Activated CD8-positive, alpha-beta T cell treated with anti-CD3 and anti-CD28 coated beads, Interleukin-2, amount 10 ng/mL, durations not matched to agents 7 days and 5 days (primary cell): ENCODE results near the gene DNAJC11. TPM values are rescaled to one million over a fixed set of nuclear protein-coding genes. Genes with fewer than 3 reads are reported as not detected.
"Not testable (repeated sequence)": the region's sequence is repeated elsewhere in the genome, so short reads cannot be mapped to it uniquely, and the experiment has no call there.

Source experiments
- ATAC-seq: fragments of 150-1000 bp; cut with Tn5 transposase; one replicate; pipeline ENCODE4 v1.10.0; 2021; ENCODE audit warnings: moderate library complexity
- CTCF ChIA-PET: fragments of 350-600 bp; sonication (Branson Sonifier 250); formaldehyde crosslinking; loops from one replicate; lab custom pipeline; 2021; ENCODE audit warnings: antibody characterized with exemption; lab: Charles Lee
- POLR2A ChIA-PET: fragments of 350-600 bp; sonication (Branson Sonifier 250); formaldehyde crosslinking; loops from one replicate; lab custom pipeline; 2021; ENCODE audit warnings: antibody characterized with exemption; lab: Charles Lee
- DNase-seq: peaks from one replicate; pipeline ENCODE4 v3.0.0-alpha.2; 2020
- H3K27ac Mint-ChIP-seq: one replicate; pipeline ENCODE4 v1.8.0; 2021; ENCODE audit warnings: mild to moderate bottlenecking, mixed read lengths
- H3K27me3 Mint-ChIP-seq: one replicate; pipeline ENCODE4 v1.8.0; 2021; ENCODE audit warnings: low read depth, mixed read lengths
- H3K36me3 Mint-ChIP-seq: one replicate; pipeline ENCODE4 v1.8.0; 2021; ENCODE audit warnings: low read depth, mixed read lengths
- H3K4me1 Mint-ChIP-seq: one replicate; pipeline ENCODE4 v1.8.0; 2021; ENCODE audit warnings: low read depth, mixed read lengths
- H3K4me3 Mint-ChIP-seq: one replicate; pipeline ENCODE4 v1.8.0; 2021; ENCODE audit warnings: mild to moderate bottlenecking, mixed read lengths
- H3K9me3 Mint-ChIP-seq: one replicate; pipeline ENCODE4 v1.8.0; 2022; ENCODE audit warnings: mixed read lengths; ENCODE audit not compliant: insufficient read depth
- total RNA-seq, 2 experiments: library from RNA; stranded (reverse); gene quantifications; one replicate each; pipeline ENCODE4 v1.2.3, GENCODE V29; 2021

DNAJC11 gene
- total RNA-seq, 2 experiments from 2014 or later, result 47.2 to 48.8 TPM

DNA sequence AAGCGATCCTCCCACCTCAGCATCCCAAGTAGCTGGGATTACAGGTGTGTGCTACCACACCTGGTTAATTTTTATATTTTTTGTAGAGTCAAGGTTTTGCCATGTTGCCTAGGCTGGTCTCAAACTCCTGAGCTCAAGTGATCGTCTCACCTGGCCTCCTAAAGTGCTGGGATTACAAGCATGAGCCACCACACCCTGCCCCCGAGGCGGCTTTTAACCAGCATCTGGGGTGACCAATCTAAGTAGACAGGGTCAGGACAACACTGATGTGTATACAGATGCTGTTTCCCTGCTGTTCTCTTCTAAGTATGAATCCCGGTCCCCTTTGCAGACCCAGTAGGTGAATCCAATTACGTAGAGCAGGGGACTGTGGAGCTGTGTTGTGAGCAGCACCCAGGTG, 53.1 kb downstream of the DNAJC11 start:
- ChIA-PET CTCF (interaction anchor here (1.1 to 4.8 kb wide), 3 partner anchors 94 to 160 kb away, joined by 4 to 60 read pairs (median 4); partner anchors contain the start of genes NOL9 and PLEKHG5), POLR2A (no interaction called here)
- H3K36me3 Mint-ChIP-seq, result peaks cover 20% of the 10 kb centered on the region
- H3K9me3 Mint-ChIP-seq, result no peaks in the 10 kb centered on the region
- no peaks in the 10 kb centered on the region for H3K27me3 Mint-ChIP-seq
- H3K4me1 Mint-ChIP-seq, result no peaks in the 10 kb centered on the region
- no peak overlapping the region for H3K27ac Mint-ChIP-seq
- ATAC-seq (no peak), DNase-seq (no peak)
- no peak overlapping the region for H3K4me3 Mint-ChIP-seq

DNA sequence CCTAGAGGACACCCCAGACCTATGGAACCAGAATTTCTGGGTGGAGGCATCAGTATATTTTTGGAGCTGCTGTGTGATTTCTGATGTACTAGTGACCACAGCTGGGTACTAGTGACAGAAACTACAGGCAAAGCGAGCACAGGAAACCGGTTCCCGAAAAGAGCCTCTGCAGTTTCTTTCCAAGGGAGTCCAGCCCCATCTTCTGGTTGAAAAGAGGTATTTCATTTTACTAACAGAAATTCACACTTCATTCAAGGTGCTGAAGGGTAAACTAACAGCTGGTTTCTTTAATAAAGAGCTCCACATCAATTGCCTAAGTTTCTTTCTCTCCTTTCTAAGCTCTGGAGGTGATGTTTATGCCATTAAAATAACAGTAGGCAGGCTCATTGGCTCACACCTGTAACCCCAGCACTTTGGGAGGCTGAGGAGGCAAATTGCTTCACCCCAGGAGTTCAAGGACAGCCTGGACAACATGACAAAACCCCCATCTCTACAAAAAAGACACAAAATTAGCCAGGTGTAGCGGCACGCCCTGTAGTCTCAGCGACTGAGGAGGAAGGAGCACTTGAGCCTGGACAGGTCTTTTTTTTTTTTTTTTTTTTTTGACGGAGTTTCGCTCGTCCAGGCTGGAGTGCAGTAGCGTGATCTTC, 55.0 kb downstream of the DNAJC11 start:
- ATAC-seq, result peak; percentile 44
- ChIA-PET POLR2A (no interaction called here), CTCF (interaction anchor here (0.6 to 4.8 kb wide), 25 partner anchors 9 to 299 kb away, joined by 3 to 60 read pairs (median 4); partner anchors contain the start of genes NOL9 and PLEKHG5)
- DNase-seq, result peak; percentile 44
- H3K27ac Mint-ChIP-seq, result no peak overlapping the region
- no peaks in the 10 kb centered on the region for H3K27me3 Mint-ChIP-seq
- no peaks in the 10 kb centered on the region for H3K4me1 Mint-ChIP-seq
- peaks cover 20% of the 10 kb centered on the region for H3K36me3 Mint-ChIP-seq
- no peaks in the 10 kb centered on the region for H3K9me3 Mint-ChIP-seq
- H3K4me3 Mint-ChIP-seq, result no peak overlapping the region

DNA sequence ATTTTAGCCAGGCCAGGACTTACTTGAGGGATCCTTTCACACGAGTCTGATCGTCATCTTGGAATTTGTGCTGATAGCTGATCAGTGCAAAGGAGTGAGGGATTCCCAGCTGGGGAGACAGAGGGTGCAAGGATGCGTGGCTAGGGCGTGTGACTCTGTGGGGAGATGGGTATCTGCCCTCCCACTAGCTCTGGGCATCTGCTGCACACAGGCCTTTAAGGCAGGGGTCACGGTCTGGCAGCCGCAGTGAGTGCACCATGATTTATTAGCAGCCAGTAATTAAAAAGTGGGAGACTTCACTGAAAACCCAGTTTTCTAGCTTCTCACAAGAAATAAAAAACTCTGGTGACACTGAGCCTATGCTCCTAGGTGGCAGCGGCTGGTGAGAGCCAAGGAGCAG, 56.6 kb downstream of the DNAJC11 start:
- H3K27ac Mint-ChIP-seq, result no peak overlapping the region
- ChIA-PET CTCF (interaction anchor here (1.4 to 4.8 kb wide), 3 partner anchors 10 to 156 kb away, joined by 4 to 60 read pairs (median 19); partner anchors contain the start of gene PLEKHG5), POLR2A (interaction anchor here (1.2 kb wide), 1 partner anchor 42 kb away, joined by 3 read pairs; no protein-coding TSS in a partner anchor)
- no peaks in the 10 kb centered on the region for H3K4me1 Mint-ChIP-seq
- H3K27me3 Mint-ChIP-seq, result no peaks in the 10 kb centered on the region
- DNase-seq (no peak), ATAC-seq (no peak)
- H3K9me3 Mint-ChIP-seq, result no peaks in the 10 kb centered on the region
- H3K36me3 Mint-ChIP-seq, result peaks cover 22% of the 10 kb centered on the region
- H3K4me3 Mint-ChIP-seq, result no peak overlapping the region

DNA sequence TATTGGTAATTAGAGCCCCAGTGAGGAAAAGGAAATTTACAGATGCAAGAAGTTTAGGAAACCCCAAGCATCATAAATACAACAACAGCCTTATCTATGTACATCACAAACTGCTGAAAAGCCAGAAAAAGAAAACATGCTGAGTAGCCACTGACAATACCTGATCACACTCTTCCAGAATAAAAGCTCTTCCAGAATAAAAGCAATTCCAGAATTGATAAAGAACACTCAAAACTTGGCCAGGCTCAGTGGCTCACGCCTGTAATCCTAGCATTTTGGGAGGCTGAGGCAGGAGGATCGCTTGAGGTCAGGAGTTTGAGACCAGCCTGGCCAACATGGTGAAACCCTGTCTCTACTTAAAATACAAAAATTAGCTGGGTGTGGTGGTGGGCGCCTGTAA, 60.7 kb downstream of the DNAJC11 start:
- H3K36me3 Mint-ChIP-seq, result peaks cover 34% of the 10 kb centered on the region
- H3K27ac Mint-ChIP-seq, DNase-seq, ATAC-seq, H3K4me3 Mint-ChIP-seq, H3K27me3 Mint-ChIP-seq, H3K4me1 Mint-ChIP-seq, H3K9me3 Mint-ChIP-seq, POLR2A ChIA-PET: not testable (repeated sequence)
- CTCF ChIA-PET, result interaction anchor here (1.1 kb wide), 1 partner anchor 155 kb away, joined by 3 read pairs; no protein-coding TSS in a partner anchor

DNA sequence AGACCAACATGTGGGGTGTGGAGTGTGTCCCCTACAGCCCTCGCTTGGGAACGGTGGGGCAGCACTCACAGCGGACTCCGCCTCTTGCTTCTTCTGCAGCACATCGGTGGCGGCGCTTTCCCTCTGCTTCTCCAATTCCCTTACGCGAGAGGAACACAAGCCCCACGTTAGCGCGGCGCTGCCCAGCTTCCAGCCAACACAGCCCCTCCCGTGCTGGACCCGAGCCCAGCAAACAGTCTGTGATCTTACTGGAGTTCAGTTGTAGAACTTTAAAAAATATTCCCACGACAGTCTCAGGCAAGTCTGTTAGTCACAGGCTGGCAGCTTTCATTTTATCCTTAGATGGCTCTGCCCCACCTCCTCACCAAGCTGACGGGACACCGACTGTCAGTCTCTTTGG, 63.4 kb downstream of the DNAJC11 start:
- ChIA-PET POLR2A (no interaction called here), CTCF (interaction anchor here (1.4 to 1.6 kb wide), 2 partner anchors 8 to 12 kb away, joined by 3 to 8 read pairs; no protein-coding TSS in a partner anchor)
- Mint-ChIP-seq H3K36me3 (peaks cover 40% of the 10 kb centered on the region), H3K9me3 (no peaks in the 10 kb centered on the region), H3K27me3 (no peaks in the 10 kb centered on the region), H3K4me1 (no peaks in the 10 kb centered on the region), H3K4me3 (no peak overlapping the region), H3K27ac (no peak overlapping the region)
- DNase-seq, result no peak
- no peak for ATAC-seq

DNA sequence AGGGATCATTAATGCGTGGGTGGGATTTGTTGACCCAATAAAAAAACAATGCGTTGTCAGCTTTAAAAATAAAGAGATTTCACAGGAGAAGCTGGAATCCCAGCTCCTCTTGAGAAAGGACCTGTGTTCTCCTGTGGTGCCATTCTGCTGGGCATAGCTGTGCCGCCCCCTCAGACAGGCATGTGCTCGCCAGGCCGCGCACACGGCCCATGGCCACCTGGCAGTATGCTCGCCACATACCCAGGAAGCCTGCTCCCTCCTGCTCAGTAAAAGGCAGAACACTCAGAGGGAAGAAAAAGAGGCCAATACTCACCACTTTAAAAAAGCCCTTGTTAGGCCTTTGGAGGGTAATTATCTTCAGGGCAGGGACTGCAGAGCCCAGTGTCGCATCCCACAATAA, 63.8 kb downstream of the DNAJC11 start:
- no peak for ATAC-seq
- Mint-ChIP-seq H3K27me3 (no peaks in the 10 kb centered on the region), H3K4me3 (no peak overlapping the region), H3K27ac (no peak overlapping the region), H3K9me3 (no peaks in the 10 kb centered on the region), H3K36me3 (peaks cover 41% of the 10 kb centered on the region), H3K4me1 (no peaks in the 10 kb centered on the region)
- POLR2A ChIA-PET, result no interaction called here
- CTCF ChIA-PET, result interaction anchor here (1.4 to 1.6 kb wide), 2 partner anchors 9 to 12 kb away, joined by 3 to 8 read pairs; no protein-coding TSS in a partner anchor
- DNase-seq, result no peak

DNA sequence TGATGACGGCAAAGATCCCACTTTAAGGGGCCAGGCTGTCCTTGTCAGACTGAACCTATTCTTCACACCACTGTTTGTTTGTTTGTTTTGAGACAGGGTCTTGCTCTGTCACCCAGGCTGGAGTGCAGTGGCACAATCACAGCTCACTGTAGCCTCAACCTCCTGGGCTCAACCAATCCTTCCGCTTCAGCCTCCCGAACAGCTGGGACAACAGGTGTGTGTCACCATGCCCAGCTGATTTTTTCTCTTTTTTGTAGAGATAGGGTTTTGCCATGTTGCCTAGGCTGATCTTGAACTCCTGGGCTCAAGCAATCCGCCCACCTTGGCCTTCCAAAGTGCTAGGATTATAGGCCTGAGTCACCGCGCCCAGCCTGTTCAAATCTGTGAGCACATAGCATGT, 64.8 kb downstream of the DNAJC11 start:
- DNase-seq, H3K9me3 Mint-ChIP-seq, POLR2A ChIA-PET, H3K4me3 Mint-ChIP-seq, H3K4me1 Mint-ChIP-seq, H3K27me3 Mint-ChIP-seq, ATAC-seq: not testable (repeated sequence)
- H3K36me3 Mint-ChIP-seq, result peaks cover 41% of the 10 kb centered on the region
- peak overlapping the region; percentile 12 for H3K27ac Mint-ChIP-seq
- CTCF ChIA-PET, result interaction anchor here (1.1 to 1.5 kb wide), 4 partner anchors 9 to 146 kb away, joined by 3 to 8 read pairs (median 3); no protein-coding TSS in a partner anchor

DNA sequence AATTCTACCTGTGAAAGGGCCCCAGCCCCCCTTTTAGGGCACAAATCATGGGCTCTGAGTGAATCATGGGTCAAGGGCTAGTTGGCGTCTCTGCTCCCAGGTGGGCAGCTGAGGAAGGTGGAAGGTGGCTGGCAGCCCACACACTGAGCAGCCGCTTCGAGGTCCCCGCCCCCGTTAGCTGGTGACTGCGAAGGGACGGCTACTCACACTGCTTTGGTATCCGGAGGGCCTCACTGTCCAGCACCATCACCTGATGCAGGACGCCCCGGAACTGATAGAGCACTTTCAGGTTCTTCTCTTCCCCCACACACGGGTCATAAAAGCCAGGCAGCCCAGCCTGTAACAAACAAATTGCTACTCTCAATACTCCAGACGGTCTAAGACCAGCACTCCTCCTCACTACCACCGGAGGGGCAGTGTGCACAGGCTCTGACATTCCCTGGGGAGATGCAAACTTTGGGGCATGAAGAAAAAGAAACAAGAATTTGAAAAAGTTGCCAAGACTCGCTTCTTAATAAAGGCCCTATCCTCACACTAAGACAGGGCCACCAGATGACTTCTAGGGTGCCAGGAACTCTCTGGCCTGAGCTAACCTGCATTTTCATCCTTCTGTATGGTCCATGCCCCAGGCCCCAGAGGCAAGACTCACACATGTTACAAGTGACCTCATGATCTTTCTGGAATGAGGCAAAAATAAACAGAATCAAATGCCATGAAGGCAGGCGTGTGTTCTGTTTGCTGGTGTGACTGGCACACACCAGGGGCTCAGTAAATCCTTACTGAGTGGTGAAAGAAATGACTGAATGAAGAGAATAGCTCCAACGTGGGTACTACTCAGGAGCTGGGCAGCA, 65.5 kb downstream of the DNAJC11 start:
- no peak overlapping the region for H3K27ac Mint-ChIP-seq
- no peak for DNase-seq
- peaks cover 38% of the 10 kb centered on the region for H3K36me3 Mint-ChIP-seq
- no peaks in the 10 kb centered on the region for H3K27me3 Mint-ChIP-seq
- H3K4me1 Mint-ChIP-seq, result no peaks in the 10 kb centered on the region
- ChIA-PET POLR2A (no interaction called here), CTCF (interaction anchor here (1.1 to 1.5 kb wide), 3 partner anchors 8 to 145 kb away, joined by 3 read pairs; no protein-coding TSS in a partner anchor)
- ATAC-seq, result no peak
- H3K9me3 Mint-ChIP-seq, result no peaks in the 10 kb centered on the region
- no peak overlapping the region for H3K4me3 Mint-ChIP-seq

DNA sequence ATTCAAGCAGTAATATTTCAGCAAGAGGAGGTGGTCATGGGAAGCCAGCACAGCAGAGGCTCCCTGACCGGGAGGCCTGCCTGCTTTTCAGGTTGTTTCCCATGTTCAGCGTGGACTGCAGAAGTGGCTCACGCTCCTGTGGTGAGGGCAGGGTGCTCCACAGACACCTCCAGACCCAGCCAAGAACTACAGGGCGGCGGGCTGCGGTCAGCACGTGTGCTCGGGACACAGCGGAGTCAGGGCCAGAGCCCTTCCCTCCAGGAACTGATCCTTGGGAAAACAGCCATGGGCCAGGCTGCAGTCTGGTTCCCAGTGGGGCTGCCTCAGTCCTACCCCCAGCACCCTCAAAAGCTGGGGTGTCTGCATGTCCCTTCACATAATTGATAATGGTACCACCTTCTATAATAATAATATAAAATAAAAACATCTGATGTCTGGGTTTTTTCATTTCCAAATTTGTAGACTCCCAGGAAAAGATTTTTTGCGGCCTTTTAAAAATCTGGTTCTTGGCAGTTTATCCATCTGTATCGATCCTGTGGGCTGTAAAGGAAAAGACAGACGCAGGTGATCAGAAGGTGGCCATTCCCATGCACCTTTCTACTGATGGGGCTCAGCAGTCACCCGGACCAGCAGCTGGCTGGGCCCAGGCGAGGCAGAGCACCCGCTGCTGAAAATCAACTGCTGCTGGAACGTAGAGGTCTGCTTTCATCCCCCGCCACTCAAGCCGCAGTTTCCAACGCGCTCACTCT, 66.3 kb downstream of the DNAJC11 start:
- ATAC-seq (no peak), DNase-seq (no peak)
- Mint-ChIP-seq H3K27me3 (no peaks in the 10 kb centered on the region), H3K36me3 (peaks cover 40% of the 10 kb centered on the region), H3K9me3 (no peaks in the 10 kb centered on the region), H3K4me3 (no peak overlapping the region), H3K27ac (no peak overlapping the region), H3K4me1 (no peaks in the 10 kb centered on the region)
- ChIA-PET POLR2A (no interaction called here), CTCF (interaction anchor here (1.1 to 1.5 kb wide), 2 partner anchors 19 to 35 kb away, joined by 3 read pairs; no protein-coding TSS in a partner anchor)

DNA sequence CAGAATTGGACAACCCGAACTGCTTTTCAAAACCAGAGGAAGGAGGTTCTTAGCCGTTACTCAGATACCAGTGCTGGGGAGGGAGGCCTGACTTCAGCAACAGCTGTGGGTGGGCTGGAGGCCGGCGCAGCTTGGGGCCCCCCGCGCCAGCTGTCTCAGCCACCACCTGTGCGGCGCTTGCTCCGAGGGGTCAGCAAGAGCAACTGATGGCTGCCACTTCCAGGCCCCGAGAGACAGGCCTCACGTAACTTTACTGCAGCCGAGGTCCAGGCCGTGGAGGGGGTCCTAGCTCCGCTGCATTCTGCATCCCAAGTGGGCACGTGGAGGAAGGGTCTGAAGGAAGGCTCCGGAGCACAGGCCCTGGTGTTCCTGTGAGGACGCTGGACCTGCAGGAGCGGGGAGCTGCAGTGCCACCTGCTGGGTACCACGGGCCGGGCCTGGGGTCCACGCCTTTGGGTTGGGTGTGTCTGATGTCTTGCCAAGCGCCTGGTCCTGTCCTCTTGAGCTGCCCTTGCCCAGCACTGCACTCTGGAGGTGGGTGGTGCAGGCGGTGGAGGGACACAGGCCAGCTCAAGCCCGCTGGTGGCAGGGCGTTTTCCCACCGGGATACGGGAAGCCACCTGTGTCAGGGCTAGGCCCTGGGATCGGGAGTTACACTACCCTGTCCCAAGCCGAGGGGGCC, 67.1 kb downstream of the DNAJC11 start:
- POLR2A ChIA-PET, result no interaction called here
- Mint-ChIP-seq H3K27me3 (no peaks in the 10 kb centered on the region), H3K36me3 (peaks cover 44% of the 10 kb centered on the region), H3K27ac (no peak overlapping the region), H3K4me1 (peaks cover under 1% of the 10 kb centered on the region), H3K4me3 (no peak overlapping the region), H3K9me3 (no peaks in the 10 kb centered on the region)
- CTCF ChIA-PET, result interaction anchor here (0.7 to 3.1 kb wide), 4 partner anchors 12 to 145 kb away, joined by 3 to 9 read pairs (median 3); no protein-coding TSS in a partner anchor
- peak; percentile 48 for ATAC-seq
- DNase-seq, result peak; percentile 42
